Activated naive CD4-positive, alpha-beta T cell treated with anti-CD3 and anti-CD28 coated beads, Interleukin-2, amount 50 U/mL, for 24 hours (primary cell): ENCODE results near the gene SMC1B.
"Not testable (repeated sequence)": the region's sequence is repeated elsewhere in the genome, so short reads cannot be mapped to it uniquely, and the experiment has no call there.

ENCODE experiments used
- H3K27ac Mint-ChIP-seq: one replicate; pipeline ENCODE4 v1.8.0; 2021; ENCODE audit warnings: mild to moderate bottlenecking, mixed read lengths
- H3K27me3 Mint-ChIP-seq: one replicate; pipeline ENCODE4 v1.8.0; 2021; ENCODE audit warnings: mixed read lengths
- H3K36me3 Mint-ChIP-seq: one replicate; pipeline ENCODE4 v1.8.0; 2021; ENCODE audit warnings: mixed read lengths
- H3K4me1 Mint-ChIP-seq: one replicate; pipeline ENCODE4 v1.8.0; 2021; ENCODE audit warnings: mixed read lengths
- H3K4me3 Mint-ChIP-seq: one replicate; pipeline ENCODE4 v1.8.0; 2021; ENCODE audit warnings: mild to moderate bottlenecking, mixed read lengths
- H3K9me3 Mint-ChIP-seq: one replicate; pipeline ENCODE4 v1.8.0; 2021; ENCODE audit warnings: mixed read lengths

The SMC1B gene

GRCh38 chr22:45328822-45329529, 84.4 kb downstream of the SMC1B start:
- no peak overlapping the region for H3K4me3 Mint-ChIP-seq
- H3K27ac Mint-ChIP-seq = no peak overlapping the region
- H3K9me3 Mint-ChIP-seq = no peaks in the 10 kb centered on the region
- H3K4me1 Mint-ChIP-seq = peaks cover 13% of the 10 kb centered on the region
- H3K27me3 Mint-ChIP-seq = no peaks in the 10 kb centered on the region
- H3K36me3 Mint-ChIP-seq = peaks cover 12% of the 10 kb centered on the region

DNA sequence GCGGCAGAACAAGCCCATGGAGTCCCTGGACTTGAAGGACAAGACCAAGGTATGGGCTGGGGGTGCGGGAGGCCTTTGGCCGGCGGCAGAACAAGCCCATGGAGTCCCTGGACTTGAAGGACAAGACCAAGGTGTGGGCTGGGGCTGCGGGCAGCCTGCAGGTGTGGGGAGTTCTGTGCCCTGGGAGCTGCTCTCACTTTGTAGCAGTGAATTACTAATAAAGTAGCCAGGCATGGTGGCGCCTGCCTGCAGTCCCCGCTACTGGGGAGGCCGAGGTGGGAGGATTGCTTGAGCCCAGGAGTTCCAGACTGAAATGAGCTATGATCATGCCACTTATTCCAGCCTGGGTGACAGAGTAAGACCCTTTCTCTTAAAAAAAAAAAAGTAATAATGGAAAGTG, 85.1 kb downstream of the SMC1B start:
- not testable (repeated sequence) for H3K9me3 Mint-ChIP-seq

GRCh38 chr22:45324311-45324711, 89.1 kb downstream of the SMC1B start:
- Mint-ChIP-seq H3K4me1 (peaks cover 56% of the 10 kb centered on the region), H3K27me3 (no peaks in the 10 kb centered on the region), H3K27ac (no peak overlapping the region), H3K36me3 (peaks cover 18% of the 10 kb centered on the region), H3K9me3 (no peaks in the 10 kb centered on the region), H3K4me3 (no peak overlapping the region)

More for the DNA sequence above, 85.1 kb downstream of the SMC1B start:
- peaks cover 17% of the 10 kb centered on the region for H3K36me3 Mint-ChIP-seq
- not testable (repeated sequence) for H3K27ac Mint-ChIP-seq, H3K27me3 Mint-ChIP-seq, H3K4me3 Mint-ChIP-seq
- peaks cover 20% of the 10 kb centered on the region for H3K4me1 Mint-ChIP-seq

DNA sequence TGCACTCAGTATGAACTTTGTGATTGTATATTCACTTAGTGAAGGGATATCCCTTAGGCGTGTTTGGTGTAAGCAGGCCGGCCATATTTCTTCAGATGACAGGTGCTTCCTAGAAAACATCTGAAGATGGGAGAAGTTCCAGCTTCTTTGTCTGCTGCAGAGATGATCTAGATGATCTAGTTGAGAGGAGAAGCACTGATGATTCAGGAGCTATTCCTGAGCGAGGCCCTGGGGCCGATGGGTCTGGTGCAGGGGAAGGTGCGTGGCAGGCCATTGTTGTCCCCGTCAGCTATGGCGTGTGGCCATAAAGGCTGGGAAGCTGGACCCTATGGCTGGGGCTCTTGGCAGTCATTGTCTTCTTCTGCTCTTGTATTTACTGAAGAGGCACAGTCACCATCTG, 89.7 kb downstream of the SMC1B start:
- Mint-ChIP-seq H3K9me3 (no peaks in the 10 kb centered on the region), H3K36me3 (peaks cover 18% of the 10 kb centered on the region), H3K27ac (no peak overlapping the region), H3K4me3 (peak overlapping the region; percentile 23), H3K27me3 (no peaks in the 10 kb centered on the region), H3K4me1 (peaks cover 62% of the 10 kb centered on the region)

GRCh38 chr22:45322873-45323525, 90.4 kb downstream of the SMC1B start:
- peaks cover 68% of the 10 kb centered on the region for H3K4me1 Mint-ChIP-seq
- peak overlapping the region; percentile 23 for H3K4me3 Mint-ChIP-seq
- no peak overlapping the region for H3K27ac Mint-ChIP-seq
- H3K27me3 Mint-ChIP-seq = no peaks in the 10 kb centered on the region
- H3K9me3 Mint-ChIP-seq = no peaks in the 10 kb centered on the region
- peaks cover 18% of the 10 kb centered on the region for H3K36me3 Mint-ChIP-seq

- no peaks in the 10 kb centered on the region for H3K9me3 Mint-ChIP-seq
- peak overlapping the region; percentile 52 for H3K4me3 Mint-ChIP-seq
- H3K27ac Mint-ChIP-seq = peak overlapping the region; percentile 65
- H3K27me3 Mint-ChIP-seq = no peaks in the 10 kb centered on the region
- peaks cover 80% of the 10 kb centered on the region for H3K4me1 Mint-ChIP-seq
- H3K36me3 Mint-ChIP-seq = peaks cover 16% of the 10 kb centered on the region
These were observed 91.6 kb downstream of the SMC1B start for GRCh38 chr22:45321827-45322226.

GRCh38 chr22:45320357-45320976, 92.9 kb downstream of the SMC1B start:
- Mint-ChIP-seq H3K9me3 (no peaks in the 10 kb centered on the region), H3K36me3 (peaks cover 13% of the 10 kb centered on the region), H3K27ac (peak overlapping the region; percentile 97), H3K27me3 (no peaks in the 10 kb centered on the region), H3K4me3 (peak overlapping the region; percentile 88), H3K4me1 (peaks cover 91% of the 10 kb centered on the region)

DNA sequence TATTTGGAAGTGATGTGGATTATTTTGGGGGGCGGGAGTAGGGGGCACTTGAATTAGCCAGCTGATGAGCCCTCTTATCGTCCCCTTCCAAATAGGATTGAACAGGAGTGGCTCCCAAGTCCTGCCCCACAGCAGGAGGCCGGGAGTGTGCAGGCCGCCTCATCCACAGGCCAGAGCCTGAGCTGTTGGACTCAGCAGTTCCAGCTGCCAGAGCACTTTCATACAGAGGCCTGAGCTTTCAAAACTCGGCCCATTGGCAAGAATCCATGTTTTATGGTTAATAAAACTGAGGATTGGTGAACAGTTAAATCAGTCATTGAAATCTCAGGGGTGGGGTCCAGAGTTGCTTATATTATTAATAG, 94.1 kb downstream of the SMC1B start:
- Mint-ChIP-seq H3K4me1 (peaks cover 96% of the 10 kb centered on the region), H3K27ac (peak overlapping the region; percentile 97), H3K9me3 (no peaks in the 10 kb centered on the region), H3K36me3 (peaks cover 9% of the 10 kb centered on the region), H3K4me3 (peak overlapping the region; percentile 88), H3K27me3 (no peaks in the 10 kb centered on the region)

- Mint-ChIP-seq H3K36me3 (peaks cover 7% of the 10 kb centered on the region), H3K4me1 (peaks cover 94% of the 10 kb centered on the region), H3K27ac (peak overlapping the region; percentile 97), H3K4me3 (peak overlapping the region; percentile 88), H3K27me3 (no peaks in the 10 kb centered on the region), H3K9me3 (no peaks in the 10 kb centered on the region)
These were observed 94.7 kb downstream of the SMC1B start for GRCh38 chr22:45318558-45319323.

GRCh38 chr22:45318168-45318557, 95.2 kb downstream of the SMC1B start:
- Mint-ChIP-seq H3K4me3 (peak overlapping the region; percentile 88), H3K36me3 (peaks cover 3% of the 10 kb centered on the region), H3K27me3 (no peaks in the 10 kb centered on the region), H3K4me1 (peaks cover 92% of the 10 kb centered on the region), H3K9me3 (no peaks in the 10 kb centered on the region), H3K27ac (peak overlapping the region; percentile 97)

- peaks cover 95% of the 10 kb centered on the region for H3K4me1 Mint-ChIP-seq
- no peaks in the 10 kb centered on the region for H3K27me3 Mint-ChIP-seq
- peak overlapping the region; percentile 97 for H3K27ac Mint-ChIP-seq
- peaks cover 3% of the 10 kb centered on the region for H3K36me3 Mint-ChIP-seq
- no peaks in the 10 kb centered on the region for H3K9me3 Mint-ChIP-seq
- H3K4me3 Mint-ChIP-seq = peak overlapping the region; percentile 88
These were observed 95.7 kb downstream of the SMC1B start for GRCh38 chr22:45317551-45318167.

- Mint-ChIP-seq H3K4me3 (peak overlapping the region; percentile 7), H3K27ac (peak overlapping the region; percentile 77), H3K27me3 (no peaks in the 10 kb centered on the region), H3K9me3 (no peaks in the 10 kb centered on the region), H3K36me3 (peaks cover 1% of the 10 kb centered on the region), H3K4me1 (peaks cover 95% of the 10 kb centered on the region)
These were observed 96.4 kb downstream of the SMC1B start for GRCh38 chr22:45316796-45317526.

DNA sequence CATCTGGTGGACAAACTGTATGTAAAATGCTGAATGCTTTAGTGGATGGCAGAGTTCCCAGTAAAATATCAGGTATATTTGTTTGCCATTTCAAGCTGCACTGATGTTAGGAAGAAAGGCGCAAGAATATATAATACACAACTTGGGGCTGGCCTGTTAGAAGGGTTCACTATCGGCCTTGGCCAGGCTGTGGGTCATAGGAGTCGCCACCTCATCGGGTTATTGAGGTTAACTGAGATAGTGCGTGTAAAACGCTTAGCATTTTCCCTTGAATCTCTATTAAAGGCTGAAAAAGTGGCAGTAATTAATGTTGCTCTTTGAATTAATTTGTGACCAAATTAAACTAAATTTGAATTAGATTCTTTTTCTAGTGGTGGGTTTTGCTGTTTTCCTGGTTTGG, 98.6 kb downstream of the SMC1B start:
- Mint-ChIP-seq H3K9me3 (no peaks in the 10 kb centered on the region), H3K4me1 (peaks cover 89% of the 10 kb centered on the region), H3K36me3 (peaks cover 9% of the 10 kb centered on the region), H3K4me3 (no peak overlapping the region), H3K27ac (peak overlapping the region; percentile 76), H3K27me3 (no peaks in the 10 kb centered on the region)

DNA sequence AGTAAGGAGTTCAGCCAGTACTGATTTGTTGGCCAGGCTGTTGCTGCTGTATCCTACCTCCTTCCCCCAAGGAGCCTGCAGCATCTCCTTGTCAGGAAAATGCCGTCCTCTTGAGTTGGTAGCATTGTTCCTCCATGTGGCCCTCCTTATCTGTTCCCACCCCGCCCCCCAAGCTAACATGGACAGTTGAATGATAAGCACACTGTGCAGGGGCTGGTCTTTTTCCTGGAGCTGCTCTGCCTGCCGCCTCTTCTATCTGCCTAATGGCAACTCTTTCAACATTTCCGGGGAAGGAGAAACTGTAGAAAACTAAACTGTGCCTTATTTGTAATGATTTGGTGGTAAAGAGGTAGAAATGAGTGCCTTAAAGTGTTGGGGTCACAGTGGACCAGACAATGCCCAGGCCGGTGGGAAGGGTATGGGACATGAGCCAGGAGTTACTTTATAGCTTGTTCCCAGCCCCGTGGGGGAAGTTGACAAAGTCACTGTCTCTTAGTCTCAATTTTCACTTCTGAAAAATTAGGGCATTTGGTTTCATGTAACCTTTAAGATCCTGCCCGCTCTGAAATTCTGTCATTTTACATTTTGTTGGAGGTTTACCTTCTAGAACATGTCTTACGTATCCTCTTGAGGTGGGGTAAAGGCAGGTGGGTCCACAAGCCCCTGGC, 99.2 kb downstream of the SMC1B start:
- Mint-ChIP-seq H3K27me3 (no peaks in the 10 kb centered on the region), H3K4me1 (peaks cover 86% of the 10 kb centered on the region), H3K27ac (peak overlapping the region; percentile 76), H3K4me3 (no peak overlapping the region), H3K9me3 (no peaks in the 10 kb centered on the region), H3K36me3 (peaks cover 9% of the 10 kb centered on the region)
